Cerebellar cortex (tissue), 1 donor: ENCODE data around the gene OR52K2.
"Not testable (repeated sequence)": the region's sequence is repeated elsewhere in the genome, so short reads cannot be mapped to it uniquely, and the experiment has no call there.

Experiments used
- DNase-seq: peaks from one replicate; pipeline ENCODE4 v3.0.0-alpha.2; 2015; ENCODE audit warnings: low spot score

OR52K2 gene

DNA sequence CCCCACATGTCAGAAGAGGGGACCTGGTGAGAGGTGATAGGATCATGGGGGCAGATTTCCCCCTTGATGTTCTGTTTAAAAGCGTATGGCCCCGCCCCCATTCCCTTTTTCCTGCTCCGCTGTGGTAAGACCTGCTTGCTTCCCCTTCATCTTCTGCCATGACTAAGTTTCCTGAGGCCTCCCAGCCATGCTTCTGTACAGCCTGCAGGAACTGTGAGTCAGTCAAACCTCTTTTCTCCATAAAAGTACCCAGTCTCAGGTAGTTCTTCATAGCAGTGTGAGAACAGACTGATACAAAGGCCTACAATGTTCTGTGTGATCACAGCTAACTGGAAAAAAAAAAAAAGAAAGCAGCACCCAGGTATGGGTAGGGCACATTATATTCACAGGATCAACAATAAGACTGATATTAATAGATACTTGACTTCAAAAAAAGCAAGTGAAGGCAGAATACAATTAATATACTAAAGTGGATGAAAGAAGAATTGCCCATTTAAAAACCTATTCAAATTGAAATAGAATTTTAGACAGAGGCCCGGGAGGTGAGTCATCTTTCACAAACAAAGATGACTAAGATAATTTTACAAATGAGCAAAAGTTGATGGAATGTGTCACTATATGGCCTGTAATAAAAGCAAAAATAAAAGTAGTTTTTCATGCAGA lies 31.6 kb downstream of the OR52K2 start:
- DNase-seq = no peak

DNA sequence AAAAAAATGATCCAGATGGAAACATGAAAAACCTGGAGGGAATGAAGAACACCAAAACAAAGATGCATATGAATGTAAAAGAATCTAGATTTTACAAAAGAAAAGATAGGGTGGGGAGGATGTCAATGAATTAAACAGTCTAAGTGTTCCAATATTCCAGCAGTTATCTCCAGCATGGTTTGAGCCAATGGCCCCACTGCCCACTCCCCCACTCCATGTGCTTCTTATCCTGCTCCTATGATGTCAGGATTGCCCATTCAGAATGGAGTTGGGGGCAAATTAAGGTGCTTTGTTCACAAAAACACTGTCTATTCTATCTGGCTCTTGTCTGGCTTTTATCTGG lies 32.1 kb downstream of the OR52K2 start:
- no peak for DNase-seq

DNA sequence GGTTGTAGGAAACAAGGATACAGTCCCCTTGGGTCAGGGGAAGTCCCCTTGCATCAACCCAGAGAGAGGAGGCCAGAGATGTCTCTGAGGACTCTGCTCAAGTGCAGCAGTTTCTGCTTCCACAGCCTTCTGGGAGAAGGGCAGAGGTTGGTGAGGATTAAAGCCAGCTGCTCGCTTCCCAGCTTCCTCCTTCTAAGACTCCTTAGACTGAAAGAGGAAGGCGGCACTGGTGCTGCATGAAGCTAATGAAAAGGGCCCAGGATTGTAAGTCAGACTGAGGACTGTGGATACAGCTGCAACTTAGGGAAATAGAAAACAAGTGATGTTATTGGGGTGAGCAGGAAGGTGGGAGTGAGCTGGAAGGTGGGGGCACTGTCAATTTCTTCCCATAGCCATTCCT lies 33.4 kb downstream of the OR52K2 start, which contains the start of gene OR52K1:
TSS of gene OR52K1 (plus strand) at position 202 of the 400 bp plus-strand sequence. CDS start 6,255 bp downstream, outside the sequence.
- DNase-seq = no peak

DNA sequence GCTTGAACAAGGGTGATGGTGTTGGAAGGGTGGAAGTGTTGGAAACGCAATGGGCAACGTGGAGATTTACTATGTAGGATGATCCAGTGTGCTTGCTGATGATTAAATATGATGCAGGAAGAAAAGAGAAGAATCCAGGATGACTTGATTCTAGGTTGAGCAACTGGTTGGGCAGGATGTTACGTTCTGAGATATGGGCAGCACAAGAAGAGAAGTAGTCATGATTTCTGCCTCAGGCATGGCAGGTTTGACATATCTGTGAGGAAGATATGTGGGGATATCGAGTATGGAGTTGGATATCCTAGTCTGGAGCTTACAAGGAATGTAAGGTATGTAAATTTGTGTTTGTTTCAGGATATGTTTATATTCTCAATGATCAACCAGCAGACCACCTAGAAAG lies 35.2 kb downstream of the OR52K2 start:
- no peak for DNase-seq

DNA sequence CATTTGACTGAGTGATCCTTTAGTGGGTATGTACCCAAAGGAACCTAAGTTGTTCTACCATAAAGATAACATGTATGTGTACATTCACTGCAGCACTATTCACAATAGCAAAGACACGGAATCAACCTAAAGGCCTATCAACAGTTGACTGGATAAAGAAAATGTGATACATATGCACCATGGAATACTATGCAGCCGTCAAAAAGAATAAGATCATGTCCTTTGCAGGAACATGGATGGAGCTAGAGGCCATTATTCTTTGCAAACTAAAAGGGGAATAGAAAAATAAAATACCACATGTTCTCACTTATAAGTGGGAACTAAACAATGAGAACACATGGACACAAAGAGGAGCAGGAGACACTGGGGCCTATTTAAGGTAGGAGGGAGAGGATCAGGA lies 42.3 kb downstream of the OR52K2 start:
- DNase-seq = not testable (repeated sequence)

DNA sequence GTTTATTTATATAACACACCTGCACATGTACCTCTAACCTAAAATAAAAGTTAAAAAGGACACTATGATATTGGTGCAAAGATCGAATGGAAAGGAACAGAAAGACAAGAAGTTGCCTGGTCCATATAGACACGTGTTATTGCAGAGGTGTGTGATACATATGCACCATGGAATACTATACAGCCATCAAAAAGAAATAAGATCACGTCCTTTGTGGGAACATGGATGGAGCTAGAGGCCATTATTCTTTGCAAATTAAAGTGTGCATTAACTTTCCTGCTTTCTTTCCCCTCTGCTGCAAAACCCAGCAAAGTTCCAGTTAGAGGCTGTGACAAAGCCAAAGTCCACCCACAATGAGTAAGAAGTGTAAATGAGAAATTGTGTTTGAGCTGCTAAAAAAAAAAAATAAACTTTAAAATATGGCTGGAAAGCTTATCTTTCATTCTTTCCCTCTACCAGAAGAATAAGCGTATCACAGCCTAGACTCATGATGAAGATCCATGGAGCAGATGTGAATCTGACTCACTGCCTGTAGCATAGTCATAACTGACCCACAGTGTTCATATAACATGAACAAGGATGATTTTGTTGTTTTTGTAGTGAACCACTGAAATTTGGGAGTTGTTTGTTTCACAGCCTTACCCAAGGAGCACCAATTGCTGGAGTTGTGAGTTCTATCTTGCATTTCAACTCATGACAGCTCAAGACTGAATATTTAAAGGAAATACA lies 42.9 kb downstream of the OR52K2 start:
- DNase-seq = no peak

DNA sequence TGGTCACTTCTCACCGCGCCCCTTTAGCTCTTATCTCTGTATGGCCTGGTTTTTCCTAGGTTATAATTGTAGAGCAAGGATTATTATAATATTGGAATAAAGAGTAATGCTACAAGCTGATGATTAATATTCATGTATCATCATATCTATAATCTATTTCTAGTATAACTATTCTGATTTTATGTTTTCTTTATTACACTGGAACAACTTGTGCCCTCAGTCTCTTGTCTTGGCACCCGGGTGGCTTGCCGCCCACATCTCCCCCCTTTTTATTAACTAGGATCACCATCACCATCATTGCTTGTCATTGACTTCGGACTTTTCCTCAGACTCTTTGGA lies 44.4 kb downstream of the OR52K2 start:
- DNase-seq = no peak

DNA sequence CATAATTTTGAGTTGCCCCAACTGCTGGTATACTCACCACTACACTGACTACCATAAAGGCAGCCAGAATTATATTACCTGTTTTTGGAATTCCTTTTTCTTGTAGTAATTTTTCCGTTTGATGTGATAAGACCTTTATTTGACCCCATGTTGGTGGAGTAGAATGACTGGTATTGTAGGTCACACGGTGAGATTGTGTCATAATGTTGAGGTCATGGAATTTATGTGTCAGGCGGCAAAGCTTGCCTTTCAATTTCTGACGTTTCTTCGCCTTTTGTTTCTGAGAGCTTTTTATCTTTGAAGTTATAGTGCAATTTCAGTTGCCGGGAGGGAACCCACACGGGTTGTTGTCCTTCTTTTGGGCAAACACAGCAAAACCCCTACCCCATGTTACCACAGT lies 46.4 kb downstream of the OR52K2 start:
- no peak for DNase-seq

DNA sequence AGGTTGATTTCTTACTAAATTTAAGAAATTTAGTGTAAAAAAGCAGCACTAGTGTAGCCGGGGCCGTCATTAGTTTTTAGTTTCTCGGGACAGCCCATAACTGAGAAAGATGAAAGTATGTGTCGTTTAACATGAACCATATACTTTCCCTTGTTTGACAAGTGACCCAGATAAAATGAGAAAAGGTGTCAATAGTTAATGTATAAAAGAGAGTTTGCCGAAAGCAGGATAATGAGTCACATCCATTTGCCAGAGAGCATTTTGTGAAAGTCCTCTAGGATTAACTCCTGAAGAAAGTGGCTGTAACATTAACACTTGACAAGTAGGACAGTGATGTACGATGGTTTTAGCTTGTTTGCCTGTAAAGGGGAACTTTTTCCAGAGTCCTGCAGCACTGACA lies 46.9 kb downstream of the OR52K2 start:
- DNase-seq = no peak

DNA sequence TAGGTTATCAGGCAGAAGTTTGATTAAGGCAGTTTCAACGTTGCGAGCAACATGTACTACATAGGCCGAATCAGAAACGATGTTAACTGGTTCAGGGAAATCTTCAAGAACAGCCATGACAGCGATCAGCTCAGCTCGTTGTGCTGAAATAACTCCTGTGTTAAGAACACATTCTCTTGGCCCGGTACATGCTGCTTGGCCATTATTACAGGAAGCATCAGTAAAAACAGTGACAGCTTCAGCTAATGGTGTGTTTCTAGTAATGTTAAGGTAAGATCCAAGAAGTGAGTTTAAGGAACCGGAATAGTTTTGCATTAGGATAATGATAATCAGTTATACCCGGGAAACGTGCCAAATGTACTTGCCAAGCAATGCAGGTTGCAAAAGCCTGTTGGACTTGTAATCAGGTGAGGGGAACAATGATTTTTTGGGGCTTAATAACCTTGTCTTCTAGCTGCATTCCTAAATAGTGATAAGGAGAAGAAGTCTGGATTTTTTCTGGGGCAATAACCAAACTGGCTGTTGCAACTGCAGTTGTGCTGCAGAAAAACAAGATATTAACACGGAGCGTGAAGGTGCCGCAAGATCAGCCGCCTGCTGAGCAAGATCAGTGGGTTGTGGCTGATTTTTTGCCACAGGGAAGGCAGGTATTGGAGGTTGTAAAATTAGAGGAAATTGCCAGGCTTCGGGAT lies 47.6 kb downstream of the OR52K2 start:
- no peak for DNase-seq
